GM23338 (cell line): ENCODE results near the gene ABO. TPM values are rescaled to one million over a fixed set of nuclear protein-coding genes. Genes with fewer than 3 reads are reported as not detected.

Experiments
- ATAC-seq: fragments of 200-7000 bp; cut with Tn5 transposase; 3 replicates; pipeline ENCODE4 v1.9.1; 2020
- DNase-seq: peaks from one replicate; pipeline ENCODE4 v3.0.0-alpha.2; 2015; ENCODE audit warnings: low spot score
- H2AFZ ChIP-seq: fragments of 200-600 bp; sonication (generic); 2 replicates; pipeline ENCODE4 v1.8.0; 2016; ENCODE audit warnings: antibody characterized with exemption, mild to moderate bottlenecking, moderate library complexity
- H3F3A ChIP-seq: fragments of 200-600 bp; sonication (generic); replicated peaks from 2 replicates; pipeline ENCODE4 v1.8.0; 2017; ENCODE audit warnings: antibody characterized with exemption, mixed run types, low read depth
- H3K27ac ChIP-seq: fragments of 200-600 bp; sonication (generic); 2 replicates; pipeline ENCODE4 v1.6.1; 2016; ENCODE audit warnings: low read depth
- H3K27me3 ChIP-seq: fragments of 200-600 bp; sonication (generic); 2 replicates; pipeline ENCODE4 v1.8.0; 2016; ENCODE audit warnings: mild to moderate bottlenecking, mixed run types, moderate library complexity; ENCODE audit not compliant: insufficient read depth
- H3K36me3 ChIP-seq: fragments of 200-600 bp; sonication (generic); 2 replicates; pipeline ENCODE4 v1.8.0; 2016; ENCODE audit warnings: mild to moderate bottlenecking; ENCODE audit not compliant: insufficient read depth
- H3K4me1 ChIP-seq: fragments of 200-600 bp; sonication (generic); 2 replicates; pipeline ENCODE4 v1.8.0; 2016; ENCODE audit warnings: mild to moderate bottlenecking, moderate library complexity; ENCODE audit not compliant: insufficient read depth
- H3K4me2 ChIP-seq: fragments of 200-600 bp; sonication (generic); 2 replicates; pipeline ENCODE4 v1.7.1; 2017; ENCODE audit warnings: mixed run types
- H3K4me3 ChIP-seq: fragments of 200-600 bp; sonication (generic); 2 replicates; pipeline ENCODE4 v1.6.1; 2016; ENCODE audit warnings: mixed run types
- H3K79me2 ChIP-seq: fragments of 200-600 bp; sonication (generic); replicated peaks from 2 replicates; pipeline ENCODE4 v1.8.0; 2017; ENCODE audit warnings: mild to moderate bottlenecking; ENCODE audit not compliant: insufficient read depth
- H3K9me2 ChIP-seq: fragments of 200-600 bp; sonication (generic); 2 replicates; pipeline ENCODE4 v1.8.0; 2017; ENCODE audit not compliant: insufficient read depth
- H4K20me1 ChIP-seq: fragments of 200-600 bp; sonication (generic); replicated peaks from 2 replicates; pipeline ENCODE4 v1.8.0; 2017; ENCODE audit warnings: mild to moderate bottlenecking; ENCODE audit not compliant: insufficient read depth
- H3K27ac Mint-ChIP-seq: 2 replicates; pipeline ENCODE4 v1.8.0; 2020; ENCODE audit warnings: inconsistent platforms, mild to moderate bottlenecking, moderate library complexity, mixed read lengths
- H3K27me3 Mint-ChIP-seq: 3 replicates; pipeline ENCODE4 v1.8.0; 2022; ENCODE audit warnings: low read depth, mild to moderate bottlenecking, moderate library complexity, mixed read lengths, inconsistent platforms; ENCODE audit not compliant: insufficient read depth, poor library complexity
- H3K36me3 Mint-ChIP-seq: 3 replicates; pipeline ENCODE4 v1.8.0; 2021; ENCODE audit warnings: low read depth, mild to moderate bottlenecking, inconsistent platforms, moderate library complexity, mixed read lengths
- H3K4me1 Mint-ChIP-seq: 3 replicates; pipeline ENCODE4 v1.8.0; 2020; ENCODE audit warnings: mild to moderate bottlenecking, inconsistent platforms, mixed read lengths
- H3K4me3 Mint-ChIP-seq: 3 replicates; pipeline ENCODE4 v1.8.0; 2021; ENCODE audit warnings: moderate library complexity, mild to moderate bottlenecking, inconsistent platforms, mixed read lengths
- H3K9me3 Mint-ChIP-seq: 3 replicates; pipeline ENCODE4 v1.8.0; 2020; ENCODE audit warnings: moderate library complexity, mild to moderate bottlenecking, inconsistent platforms, mixed read lengths
- CREB1 ChIP-seq: fragments of 250-450 bp; sonication (Bioruptor Pico); IDR thresholded peaks from 2 replicates; pipeline ENCODE4 v1.5.0; 2020; ENCODE audit warnings: low read depth, mild to moderate bottlenecking, moderate library complexity
- CTCF ChIP-seq, 2 experiments: fragments of 200-600 bp in 1 of 2; sonication (generic) in 1 of 2; conservative IDR thresholded peaks; 2 replicates each; pipeline versions ENCODE4 v1.5.1 to v1.6.1; 2016 to 2017; ENCODE audit warnings: antibody characterized with exemption in 2 of 2, low read depth in 2 of 2, mild to moderate bottlenecking in 2 of 2, moderate library complexity in 1 of 2
- EZH2 ChIP-seq: fragments of 200-600 bp; sonication (generic); IDR thresholded peaks from one replicate; pipeline ENCODE4 v1.8.0; 2017; ENCODE audit warnings: antibody characterized with exemption, mild to moderate bottlenecking, low read depth; ENCODE audit not compliant: unreplicated experiment
- EZH2phosphoT487 ChIP-seq: fragments of 200-600 bp; sonication (generic); IDR thresholded peaks from one replicate; pipeline ENCODE4 v1.8.1; 2018; ENCODE audit warnings: antibody characterized with exemption; ENCODE audit not compliant: unreplicated experiment
- NANOG ChIP-seq: IDR thresholded peaks from 2 replicates; pipeline ENCODE4 v1.6.1; 2016; ENCODE audit warnings: antibody characterized with exemption, borderline replicate concordance
- POLR2AphosphoS5 ChIP-seq: IDR thresholded peaks from 2 replicates; pipeline ENCODE4 v1.6.1; 2016; ENCODE audit warnings: antibody characterized with exemption, low read depth
- REST ChIP-seq: IDR thresholded peaks from one replicate; pipeline ENCODE4 v1.6.1; 2018; ENCODE audit warnings: antibody characterized with exemption; ENCODE audit not compliant: unreplicated experiment
- STAT1 ChIP-seq: IDR thresholded peaks from one replicate; pipeline ENCODE4 v1.6.1; 2016; ENCODE audit warnings: antibody characterized with exemption; ENCODE audit not compliant: unreplicated experiment
- polyA plus RNA-seq: library from polyadenylated mRNA; unstranded; fragments of >200 nt; fragmentation: Nextera tagmentation; extraction: Ambion mirVana; gene quantifications from 2 replicates; pipeline ENCODE4 v1.2.1, GENCODE V29; 2016
- total RNA-seq: library from RNA; depleted of rRNA; stranded (reverse); fragments of >200 nt; shearing (Covaris generic); gene quantifications from 2 replicates; pipeline ENCODE4 v1.2.3, GENCODE V29; 2014

Gene ABO
- total and polyA plus RNA-seq, 2 experiments from 2014 or later, result 0.28 to 0.34 TPM

- TF ChIP-seq STAT1 (no peak), EZH2phosphoT487 (no peak), CTCF (conservative IDR thresholded peaks at IDR 0.05; ENCODE audit: low read depth in 2 of 2) (no peak), REST (no peak)
- no peak overlapping the region for H3K4me3 ChIP-seq
- no peak overlapping the region for H3K27ac ChIP-seq
- no peaks in the 10 kb centered on the region for H3K36me3 ChIP-seq
- H3K4me3 Mint-ChIP-seq, result no peak overlapping the region
- no peak for DNase-seq
- H3K9me2 ChIP-seq, result no peaks in the 10 kb centered on the region
- no peaks in the 10 kb centered on the region for H4K20me1 ChIP-seq
- H3K79me2 ChIP-seq, result no peaks in the 10 kb centered on the region
- H3K4me1 ChIP-seq, result no peaks in the 10 kb centered on the region
- no peak overlapping the region for H3K27ac Mint-ChIP-seq
- H3K9me3 Mint-ChIP-seq, result peaks cover 31% of the 10 kb centered on the region
- ATAC-seq, result no peak
- no peak overlapping the region for H3K4me2 ChIP-seq
- peaks cover 14% of the 10 kb centered on the region for H3K36me3 Mint-ChIP-seq
- H3K4me1 Mint-ChIP-seq, result no peaks in the 10 kb centered on the region; the same call in 2 of the 3 replicates
- peaks cover 18% of the 10 kb centered on the region for H3K27me3 Mint-ChIP-seq
- no peaks in the 10 kb centered on the region for H3F3A ChIP-seq
- H2AFZ ChIP-seq, result no peak overlapping the region
- H3K27me3 ChIP-seq, result no peaks in the 10 kb centered on the region
Measured at GRCh38 chr9:133323991-133324703, 49.1 kb upstream of the ABO start.

- no peaks in the 10 kb centered on the region for H3K4me1 ChIP-seq
- H3K27ac ChIP-seq, result no peak overlapping the region
- H3K27me3 ChIP-seq, result no peaks in the 10 kb centered on the region
- no peaks in the 10 kb centered on the region for H3K9me2 ChIP-seq
- no peaks in the 10 kb centered on the region for H3K4me1 Mint-ChIP-seq
- DNase-seq (no peak), ATAC-seq (no peak)
- peaks cover 27% of the 10 kb centered on the region for H3K9me3 Mint-ChIP-seq
- H3K4me2 ChIP-seq, result no peak overlapping the region
- no peak overlapping the region for H3K4me3 ChIP-seq
- H3K36me3 Mint-ChIP-seq, result peaks cover 7% of the 10 kb centered on the region
- H3K27ac Mint-ChIP-seq, result no peak overlapping the region
- H3K36me3 ChIP-seq, result no peaks in the 10 kb centered on the region
- H3K4me3 Mint-ChIP-seq, result no peak overlapping the region
- H3K27me3 Mint-ChIP-seq, result peaks cover 15% of the 10 kb centered on the region
- H3F3A ChIP-seq, result no peaks in the 10 kb centered on the region
- H4K20me1 ChIP-seq, result no peaks in the 10 kb centered on the region
- no peak overlapping the region for H2AFZ ChIP-seq
- H3K79me2 ChIP-seq, result no peaks in the 10 kb centered on the region
- TF ChIP-seq EZH2, result no peak
- TF ChIP-seq NANOG, result no peak
- no peak for TF ChIP-seq POLR2AphosphoS5
- no peak for TF ChIP-seq EZH2phosphoT487
- TF ChIP-seq REST, result no peak
- TF ChIP-seq CREB1 (CRISPR knock-in tag), result no peak
- TF ChIP-seq CTCF (conservative IDR thresholded peaks at IDR 0.05; ENCODE audit: low read depth in 2 of 2), result no peak
Measured at GRCh38 chr9:133323211-133323610, 48.2 kb upstream of the ABO start.
